ENCODE measurements around the gene FRMD4A.

The FRMD4A gene

DNA sequence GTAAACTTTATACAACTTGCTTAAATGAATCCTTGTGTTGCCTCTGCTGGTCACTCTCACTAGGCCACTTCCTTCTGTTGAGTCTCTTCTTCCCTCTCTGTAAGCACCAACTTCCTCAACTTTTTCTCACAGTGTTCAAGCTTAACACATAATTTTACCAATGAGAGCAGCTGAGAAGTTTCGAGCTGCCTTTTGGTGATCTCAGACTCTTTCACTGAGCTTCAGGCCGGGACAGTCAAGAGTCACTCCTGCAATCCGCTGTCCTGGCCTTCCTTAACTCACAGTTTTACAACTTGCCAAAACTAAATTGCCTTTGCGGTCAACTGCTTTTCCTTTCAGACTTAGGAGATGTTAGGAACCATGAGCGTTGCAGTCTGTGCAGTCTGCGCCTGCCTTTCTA lies 696.5 kb downstream of the FRMD4A start:
- no peak overlapping the region for H3K4me3 ChIP-seq (ENCODE audit: low read length)
- TF ChIP-seq ZNF274 (IDR thresholded peaks at IDR 0.05; ENCODE audit: low read depth, low read length): no peak

- H3K4me3 ChIP-seq (ENCODE audit: low read length): no peak overlapping the region
- TF ChIP-seq ZNF274 (IDR thresholded peaks at IDR 0.05; ENCODE audit: low read depth, low read length): no peak
Measured at GRCh38 chr10:13633689-13634088, 697.0 kb downstream of the FRMD4A start.

DNA sequence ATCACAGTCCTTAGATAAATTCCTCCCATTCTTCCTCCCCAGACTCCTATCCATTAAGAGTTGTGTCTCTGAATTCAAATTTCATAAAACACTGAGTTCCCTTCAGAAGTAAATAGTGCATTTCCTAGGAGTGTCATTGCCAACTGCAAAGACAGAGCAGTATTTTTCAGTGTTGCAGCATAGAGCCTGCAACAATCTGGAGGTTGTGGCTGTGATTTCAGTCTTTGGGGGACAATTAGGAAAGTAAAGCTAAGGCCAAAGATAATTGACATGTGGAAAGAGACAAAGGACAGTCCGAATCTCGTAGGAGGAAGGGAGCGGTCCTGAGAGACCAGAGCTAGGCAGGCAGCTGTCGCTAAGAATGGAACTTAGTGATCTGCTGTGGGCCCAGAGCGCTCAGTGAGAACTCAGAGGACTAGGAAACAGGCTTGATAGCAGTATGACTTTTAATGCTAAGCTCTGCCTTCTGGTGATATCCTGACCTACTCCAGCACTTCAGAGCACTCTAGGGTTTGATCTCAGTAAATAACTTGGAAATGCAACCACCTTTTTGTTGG lies 697.8 kb downstream of the FRMD4A start:
- no peak for TF ChIP-seq ZNF274 (IDR thresholded peaks at IDR 0.05; ENCODE audit: low read depth, low read length)
- H3K4me3 ChIP-seq (ENCODE audit: low read length): no peak overlapping the region

DNA sequence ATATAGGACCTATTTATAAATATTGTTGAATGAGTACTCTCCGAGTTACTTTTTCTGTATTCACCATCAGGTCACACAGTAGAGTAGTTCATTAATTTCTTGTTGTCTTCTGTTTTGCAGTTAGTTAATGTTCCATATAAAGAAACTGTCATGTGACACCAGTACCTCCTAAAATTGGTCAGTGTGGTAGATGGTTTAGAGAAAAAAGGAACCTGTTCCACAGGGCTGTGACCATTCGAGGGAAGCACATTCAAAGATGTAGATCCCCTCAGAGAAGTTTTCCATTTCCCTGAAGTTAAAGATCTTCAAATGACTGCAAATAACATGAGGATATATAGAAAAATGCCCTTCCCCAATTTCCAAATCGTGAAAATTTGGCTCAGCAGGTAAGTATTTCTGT lies 698.3 kb downstream of the FRMD4A start:
- no peak overlapping the region for H3K4me3 ChIP-seq (ENCODE audit: low read length)
- TF ChIP-seq ZNF274 (IDR thresholded peaks at IDR 0.05; ENCODE audit: low read depth, low read length): no peak

- no peak overlapping the region for H3K4me3 ChIP-seq (ENCODE audit: low read length)
- TF ChIP-seq ZNF274 (IDR thresholded peaks at IDR 0.05; ENCODE audit: low read depth, low read length): no peak
Measured at GRCh38 chr10:13631594-13631993, 699.1 kb downstream of the FRMD4A start.

- no peak for TF ChIP-seq ZNF274 (IDR thresholded peaks at IDR 0.05; ENCODE audit: low read depth, low read length)
- no peak overlapping the region for H3K4me3 ChIP-seq (ENCODE audit: low read length)
Measured at GRCh38 chr10:13630231-13630630, 700.5 kb downstream of the FRMD4A start.

DNA sequence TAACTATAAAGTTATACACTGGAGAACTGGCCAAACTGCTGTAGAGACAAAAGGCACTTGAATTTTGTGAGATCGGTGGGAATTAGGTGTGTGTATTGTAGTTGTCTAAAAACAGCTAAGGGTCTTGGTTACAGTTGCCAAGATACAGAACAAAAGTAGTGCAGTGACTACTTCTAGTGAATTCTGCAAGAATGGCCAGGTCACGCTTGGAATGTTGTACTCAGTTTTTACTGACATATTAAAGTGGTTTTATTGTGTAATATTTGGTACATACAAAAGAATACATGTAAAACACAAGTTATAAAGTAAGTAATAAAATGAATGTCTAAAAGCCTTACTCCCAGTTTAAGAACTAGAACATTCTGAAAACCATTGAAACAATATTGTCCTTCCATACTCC lies 701.6 kb downstream of the FRMD4A start:
- no peak for TF ChIP-seq ZNF274 (IDR thresholded peaks at IDR 0.05; ENCODE audit: low read depth, low read length)
- H3K4me3 ChIP-seq (ENCODE audit: low read length): no peak overlapping the region

DNA sequence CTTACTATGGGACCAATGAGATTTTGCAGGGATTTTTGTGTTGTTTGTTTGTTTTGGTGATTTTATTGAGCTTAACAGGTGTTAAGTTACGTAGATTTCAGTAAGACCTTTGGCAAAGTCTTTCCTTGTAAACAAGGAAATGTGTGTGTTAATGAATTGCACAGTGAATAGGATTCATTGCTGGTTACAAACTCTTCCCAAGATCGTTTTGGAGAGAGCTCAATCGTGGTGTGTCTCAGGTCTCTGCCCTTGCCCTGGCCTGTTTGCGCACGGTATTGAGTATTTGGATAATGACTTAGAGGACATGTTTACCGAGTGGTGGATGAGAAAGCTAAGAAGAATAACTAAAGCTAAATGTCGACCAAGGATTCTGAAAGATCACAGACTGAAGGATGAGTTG lies 702.1 kb downstream of the FRMD4A start:
- no peak for TF ChIP-seq ZNF274 (IDR thresholded peaks at IDR 0.05; ENCODE audit: low read depth, low read length)
- no peak overlapping the region for H3K4me3 ChIP-seq (ENCODE audit: low read length)

- TF ChIP-seq ZNF274 (IDR thresholded peaks at IDR 0.05; ENCODE audit: low read depth, low read length): no peak
- H3K4me3 ChIP-seq (ENCODE audit: low read length): no peak overlapping the region
Measured at GRCh38 chr10:13627459-13628310, 703.0 kb downstream of the FRMD4A start.

- H3K4me3 ChIP-seq (ENCODE audit: low read length): no peak overlapping the region
- TF ChIP-seq ZNF274 (IDR thresholded peaks at IDR 0.05; ENCODE audit: low read depth, low read length): no peak
Measured at GRCh38 chr10:13624630-13625029, 706.1 kb downstream of the FRMD4A start.

DNA sequence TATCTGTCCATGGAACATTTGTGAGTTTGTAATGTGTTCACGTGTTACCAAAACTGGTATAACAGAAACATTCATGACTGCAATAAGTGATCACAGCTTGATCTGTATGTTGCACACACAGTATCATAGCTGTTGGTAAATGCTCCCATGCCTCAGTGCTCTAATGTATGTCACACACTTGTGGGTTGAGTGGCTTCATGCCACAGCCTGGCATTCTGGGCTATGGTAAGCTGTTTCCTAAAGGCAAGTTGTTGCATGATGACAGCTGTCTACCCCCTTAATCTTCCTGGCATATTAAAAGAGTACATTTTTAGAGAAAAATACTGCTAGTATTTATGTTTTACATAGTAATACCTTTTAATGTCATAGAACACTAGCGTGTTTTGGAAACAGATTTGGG lies 708.8 kb downstream of the FRMD4A start:
- no peak overlapping the region for H3K4me3 ChIP-seq (ENCODE audit: low read length)
- no peak for TF ChIP-seq ZNF274 (IDR thresholded peaks at IDR 0.05; ENCODE audit: low read depth, low read length)

DNA sequence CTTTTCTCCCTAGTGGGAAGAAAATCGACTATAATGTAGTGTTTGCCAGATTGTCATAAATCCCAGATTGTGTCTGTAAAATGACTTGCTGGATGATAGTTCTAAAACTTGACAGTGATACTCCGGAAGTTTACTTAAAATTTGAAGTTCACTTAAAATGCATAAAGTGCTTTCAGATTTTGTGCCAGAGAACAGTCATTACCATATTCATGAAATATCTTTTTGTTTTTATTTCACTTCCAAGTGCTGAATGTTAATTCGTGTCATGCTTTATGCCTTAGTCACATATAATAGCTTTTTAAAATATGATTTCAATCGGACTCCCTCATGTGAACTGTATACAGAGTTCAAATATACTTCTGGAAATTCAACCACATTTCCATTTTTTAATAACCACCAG lies 713.6 kb downstream of the FRMD4A start:
- no peak overlapping the region for H3K4me3 ChIP-seq (ENCODE audit: low read length)
- no peak for TF ChIP-seq ZNF274 (IDR thresholded peaks at IDR 0.05; ENCODE audit: low read depth, low read length)

DNA sequence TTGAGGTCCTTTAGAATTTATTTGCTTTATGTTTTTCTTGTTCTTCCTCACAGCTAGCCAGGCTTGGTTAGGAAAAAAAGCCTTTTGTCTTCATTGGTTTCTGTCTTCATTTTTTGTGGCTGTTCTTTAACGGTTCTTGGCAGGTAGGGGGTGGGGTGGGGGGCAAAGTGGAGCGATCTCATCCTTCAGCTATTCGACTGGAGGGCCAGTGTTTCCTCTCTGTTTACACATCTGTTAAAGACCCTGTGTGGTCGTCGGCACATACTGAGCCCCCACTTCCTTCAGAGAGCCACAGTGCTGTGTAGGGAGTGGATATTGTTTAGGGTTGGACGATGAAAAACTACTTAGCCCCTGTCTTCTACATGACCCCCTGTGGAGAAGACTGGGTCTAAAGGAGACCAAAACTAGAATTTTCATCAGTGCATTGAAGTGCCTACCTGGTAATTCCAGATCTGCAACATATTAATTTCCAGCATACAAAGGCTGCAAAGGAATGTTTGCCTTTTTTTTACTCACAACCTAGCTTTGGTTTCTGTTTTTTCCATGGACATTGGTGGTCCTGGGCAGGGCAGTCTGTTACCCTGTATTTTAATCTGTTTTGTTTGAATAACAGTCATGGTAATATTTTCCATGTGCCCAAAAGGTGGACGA lies 714.9 kb downstream of the FRMD4A start:
- TF ChIP-seq ZNF274 (IDR thresholded peaks at IDR 0.05; ENCODE audit: low read depth, low read length): no peak
- H3K4me3 ChIP-seq (ENCODE audit: low read length): no peak overlapping the region

DNA sequence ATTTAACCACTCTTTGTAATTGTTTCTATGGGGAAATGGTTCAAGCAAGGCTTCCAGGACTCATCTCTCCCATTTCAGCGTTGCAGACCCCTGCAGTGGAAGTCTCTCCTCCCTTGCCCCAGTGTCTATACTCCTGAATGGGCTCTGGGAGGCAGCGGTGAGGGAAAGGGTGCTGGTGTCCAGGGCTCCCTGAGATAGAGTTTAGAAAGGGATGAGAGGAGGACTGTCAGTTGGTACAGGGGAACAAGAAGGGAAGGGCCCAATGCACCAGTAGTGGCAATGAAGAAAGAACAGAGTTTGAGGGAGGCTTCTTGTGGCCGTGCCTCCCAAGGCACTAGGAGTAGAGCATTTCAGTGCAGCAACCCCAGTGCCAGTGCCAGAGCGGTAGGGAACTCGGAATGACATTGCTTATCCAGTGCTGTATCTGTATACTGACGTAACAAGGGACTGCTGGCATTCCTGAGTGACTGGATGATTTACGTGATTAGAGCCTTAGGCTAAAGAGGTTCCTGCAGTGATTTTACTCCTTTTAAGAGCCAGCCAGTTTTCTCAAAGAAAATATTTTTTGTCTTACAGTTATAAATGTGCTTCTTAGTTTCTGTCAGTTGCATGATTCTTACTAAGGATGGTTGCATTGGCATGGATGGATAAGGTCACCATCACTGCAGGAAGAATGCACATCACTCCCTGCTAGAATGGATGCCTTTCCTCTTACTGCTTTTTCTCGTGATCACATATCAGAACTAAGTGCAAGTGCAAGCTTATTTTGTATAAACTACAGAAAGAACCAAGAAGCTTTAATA lies 716.0 kb downstream of the FRMD4A start:
- no peak overlapping the region for H3K4me3 ChIP-seq (ENCODE audit: low read length)
- no peak for TF ChIP-seq ZNF274 (IDR thresholded peaks at IDR 0.05; ENCODE audit: low read depth, low read length)

Data from GM08714 (cell line).